ENCODE data around the gene HEPACAM. TPM values are rescaled to one million over a fixed set of nuclear protein-coding genes. Genes with fewer than 3 reads are reported as not detected.

The HEPACAM gene
- total RNA-seq, 1 donor = under 0.01 TPM

- Histone ChIP-seq H3K4me3 (ENCODE audit: insufficient read depth, low read length) (no peak overlapping the region), H3K9me3 (ENCODE audit: low read depth, low read length) (no peaks in the 10 kb centered on the region), H3K27me3 (ENCODE audit: insufficient read depth, low read length) (no peaks in the 10 kb centered on the region), H4K20me1 (ENCODE audit: insufficient read depth, low read length) (no peaks in the 10 kb centered on the region), H2AFZ (ENCODE audit: low read length) (no peak overlapping the region), H3K4me1 (ENCODE audit: insufficient read depth, low read length) (no peaks in the 10 kb centered on the region), H3K79me2 (ENCODE audit: insufficient read depth, low read length) (no peaks in the 10 kb centered on the region), H3K27ac (ENCODE audit: low read depth, low read length) (no peak overlapping the region), H3K36me3 (ENCODE audit: insufficient read depth, low read length) (no peaks in the 10 kb centered on the region), H3K4me2 (ENCODE audit: insufficient read depth, low read length) (no peak overlapping the region)
- DNase-seq (ENCODE audit: insufficient read length, low spot score, missing footprints) = peak; percentile 3
- TF ChIP-seq, protein P1, sequence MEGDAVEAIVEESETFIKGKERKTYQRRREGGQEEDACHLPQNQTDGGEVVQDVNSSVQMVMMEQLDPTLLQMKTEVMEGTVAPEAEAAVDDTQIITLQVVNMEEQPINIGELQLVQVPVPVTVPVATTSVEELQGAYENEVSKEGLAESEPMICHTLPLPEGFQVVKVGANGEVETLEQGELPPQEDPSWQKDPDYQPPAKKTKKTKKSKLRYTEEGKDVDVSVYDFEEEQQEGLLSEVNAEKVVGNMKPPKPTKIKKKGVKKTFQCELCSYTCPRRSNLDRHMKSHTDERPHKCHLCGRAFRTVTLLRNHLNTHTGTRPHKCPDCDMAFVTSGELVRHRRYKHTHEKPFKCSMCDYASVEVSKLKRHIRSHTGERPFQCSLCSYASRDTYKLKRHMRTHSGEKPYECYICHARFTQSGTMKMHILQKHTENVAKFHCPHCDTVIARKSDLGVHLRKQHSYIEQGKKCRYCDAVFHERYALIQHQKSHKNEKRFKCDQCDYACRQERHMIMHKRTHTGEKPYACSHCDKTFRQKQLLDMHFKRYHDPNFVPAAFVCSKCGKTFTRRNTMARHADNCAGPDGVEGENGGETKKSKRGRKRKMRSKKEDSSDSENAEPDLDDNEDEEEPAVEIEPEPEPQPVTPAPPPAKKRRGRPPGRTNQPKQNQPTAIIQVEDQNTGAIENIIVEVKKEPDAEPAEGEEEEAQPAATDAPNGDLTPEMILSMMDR (IDR thresholded peaks at IDR 0.05; ENCODE audit: extremely low read depth, low read depth, low read length) = no peak
Measured at GRCh38 chr11:124887667-124888013, 48.2 kb downstream of the HEPACAM start.

GRCh38 chr11:124886978-124887666 is 48.7 kb downstream of the HEPACAM start:
- TF ChIP-seq, protein P1 (IDR thresholded peaks at IDR 0.05; ENCODE audit: extremely low read depth, low read depth, low read length) = no peak
- H3K27ac ChIP-seq (ENCODE audit: low read depth, low read length) = no peak overlapping the region

GRCh38 chr11:124886476-124886875 is 49.4 kb downstream of the HEPACAM start:
- no peaks in the 10 kb centered on the region for H4K20me1 ChIP-seq (ENCODE audit: insufficient read depth, low read length)
- no peaks in the 10 kb centered on the region for H3K79me2 ChIP-seq (ENCODE audit: insufficient read depth, low read length)
- H3K9me3 ChIP-seq (ENCODE audit: low read depth, low read length) = no peaks in the 10 kb centered on the region
- H3K27me3 ChIP-seq (ENCODE audit: insufficient read depth, low read length) = no peaks in the 10 kb centered on the region
- no peak overlapping the region for H3K4me2 ChIP-seq (ENCODE audit: insufficient read depth, low read length)
- no peak overlapping the region for H2AFZ ChIP-seq (ENCODE audit: low read length)
- H3K4me1 ChIP-seq (ENCODE audit: insufficient read depth, low read length) = no peaks in the 10 kb centered on the region
- TF ChIP-seq, protein P1 (IDR thresholded peaks at IDR 0.05; ENCODE audit: extremely low read depth, low read depth, low read length) = no peak
- peak; percentile 32 for DNase-seq (ENCODE audit: insufficient read length, low spot score, missing footprints)
- H3K36me3 ChIP-seq (ENCODE audit: insufficient read depth, low read length) = no peaks in the 10 kb centered on the region
- H3K27ac ChIP-seq (ENCODE audit: low read depth, low read length) = no peak overlapping the region
- no peak overlapping the region for H3K4me3 ChIP-seq (ENCODE audit: insufficient read depth, low read length)

More at GRCh38 chr11:124886978-124887666, 48.7 kb downstream of the HEPACAM start:
- Histone ChIP-seq H3K4me3 (ENCODE audit: insufficient read depth, low read length) (no peak overlapping the region), H3K27me3 (ENCODE audit: insufficient read depth, low read length) (no peaks in the 10 kb centered on the region), H3K79me2 (ENCODE audit: insufficient read depth, low read length) (no peaks in the 10 kb centered on the region), H3K4me2 (ENCODE audit: insufficient read depth, low read length) (no peak overlapping the region), H3K9me3 (ENCODE audit: low read depth, low read length) (no peaks in the 10 kb centered on the region), H4K20me1 (ENCODE audit: insufficient read depth, low read length) (no peaks in the 10 kb centered on the region), H3K36me3 (ENCODE audit: insufficient read depth, low read length) (no peaks in the 10 kb centered on the region), H2AFZ (ENCODE audit: low read length) (no peak overlapping the region), H3K4me1 (ENCODE audit: insufficient read depth, low read length) (no peaks in the 10 kb centered on the region)
- DNase-seq (ENCODE audit: insufficient read length, low spot score, missing footprints) = peak; percentile 64

- no peak overlapping the region for H3K4me3 ChIP-seq (ENCODE audit: insufficient read depth, low read length)
- H3K4me1 ChIP-seq (ENCODE audit: insufficient read depth, low read length) = no peaks in the 10 kb centered on the region
- no peak overlapping the region for H3K27ac ChIP-seq (ENCODE audit: low read depth, low read length)
- H3K9me3 ChIP-seq (ENCODE audit: low read depth, low read length) = no peaks in the 10 kb centered on the region
- H2AFZ ChIP-seq (ENCODE audit: low read length) = no peak overlapping the region
- no peaks in the 10 kb centered on the region for H3K79me2 ChIP-seq (ENCODE audit: insufficient read depth, low read length)
- TF ChIP-seq, protein P1 (IDR thresholded peaks at IDR 0.05; ENCODE audit: extremely low read depth, low read depth, low read length) = no peak
- no peaks in the 10 kb centered on the region for H3K36me3 ChIP-seq (ENCODE audit: insufficient read depth, low read length)
- no peak overlapping the region for H3K4me2 ChIP-seq (ENCODE audit: insufficient read depth, low read length)
- no peaks in the 10 kb centered on the region for H4K20me1 ChIP-seq (ENCODE audit: insufficient read depth, low read length)
- peak; percentile 67 for DNase-seq (ENCODE audit: insufficient read length, low spot score, missing footprints)
- H3K27me3 ChIP-seq (ENCODE audit: insufficient read depth, low read length) = no peaks in the 10 kb centered on the region
Measured at GRCh38 chr11:124884869-124885479, 50.9 kb downstream of the HEPACAM start.

Data from osteoblast (primary cell).